B cell (primary cell): ENCODE data around the gene RNF157. TPM values are rescaled to one million over a fixed set of nuclear protein-coding genes. Genes with fewer than 3 reads are reported as not detected.

Experiments
- ATAC-seq: fragments of 200-7000 bp; cut with Tn5 transposase; one replicate; pipeline ENCODE4 v1.10.0; 2021; ENCODE audit warnings: low read depth, mild to moderate bottlenecking, moderate number of reproducible peaks, moderate library complexity
- CTCF ChIA-PET: fragments of 350-600 bp; sonication (Branson Sonifier 250); formaldehyde crosslinking; loops from one replicate; lab custom pipeline; 2021; ENCODE audit warnings: antibody characterized with exemption, inconsistent platforms; lab: Charles Lee
- POLR2A ChIA-PET: fragments of 350-600 bp; sonication (Branson Sonifier 250); formaldehyde crosslinking; loops from one replicate; lab custom pipeline; 2021; ENCODE audit warnings: antibody characterized with exemption; lab: Charles Lee
- DNase-seq: peaks from one replicate; pipeline ENCODE4 v3.0.0; 2013
- H2AFZ ChIP-seq: 2 replicates; pipeline ENCODE4 v1.6.1; 2012; ENCODE audit warnings: mild to moderate bottlenecking, low read depth, low read length; ENCODE audit not compliant: insufficient read depth, poor library complexity, severe bottlenecking
- H3K27ac ChIP-seq, 2 donors: 1 replicate in 1 of 2; 2 replicates in 1 of 2; pipeline ENCODE4 v1.5.1; 2012 to 2013; ENCODE audit warnings: low read length in 2 of 2, mild to moderate bottlenecking in 2 of 2, moderate library complexity in 1 of 2
- H3K27me3 ChIP-seq, 4 experiments: fragments of 200-600 bp in 1 of 4; sonication (generic) in 1 of 4; replicated peaks in 1 of 4; 1 replicate in 2 of 4; 2 replicates in 2 of 4; pipeline versions ENCODE4 v1.6.1 to v1.7.0; 2013 to 2016; ENCODE audit warnings: low read length in 3 of 4, mild to moderate bottlenecking in 2 of 4, mixed read lengths in 1 of 4, moderate library complexity in 1 of 4; ENCODE audit not compliant: insufficient read depth in 4 of 4, control insufficient read depth in 3 of 4; ENCODE audit errors: control extremely low read depth in 1 of 4
- H3K36me3 ChIP-seq, 2 experiments: replicated peaks in 1 of 2; 1 replicate in 1 of 2; 2 replicates in 1 of 2; pipeline versions ENCODE4 v1.6.1 to v1.7.1; 2013; ENCODE audit warnings: low read length in 1 of 2; ENCODE audit not compliant: insufficient read depth in 2 of 2, control insufficient read depth in 1 of 2; ENCODE audit errors: control extremely low read depth in 1 of 2, extremely low read depth in 1 of 2
- H3K4me1 ChIP-seq, 2 donors: fragments of 200-600 bp in 1 of 2; sonication (generic) in 1 of 2; 1 replicate in 1 of 2; 2 replicates in 1 of 2; pipeline versions ENCODE4 v1.5.1 to v1.6.1; 2013 to 2017; ENCODE audit warnings: low read length in 2 of 2; ENCODE audit not compliant: control insufficient read depth in 2 of 2, insufficient read depth in 2 of 2
- H3K4me2 ChIP-seq: replicated peaks from 2 replicates; pipeline ENCODE3; 2012; ENCODE audit warnings: mild to moderate bottlenecking, low read depth, low read length; ENCODE audit not compliant: poor library complexity, severe bottlenecking
- H3K4me3 ChIP-seq, 5 experiments: fragments of 200-600 bp in 1 of 5; sonication (generic) in 1 of 5; 1 replicate in 3 of 5; 2 replicates in 2 of 5; pipeline versions ENCODE4 v1.5.1 to v1.7.0; 2011 to 2016; ENCODE audit warnings: low read length in 4 of 5, mild to moderate bottlenecking in 4 of 5, low read depth in 2 of 5, control low read depth in 1 of 5, moderate library complexity in 1 of 5; ENCODE audit not compliant: insufficient read depth in 1 of 5; ENCODE audit errors: control extremely low read depth in 1 of 5, extremely low read depth in 1 of 5
- H3K79me2 ChIP-seq: fragments of 200-600 bp; sonication (generic); one replicate; pipeline ENCODE4 v1.6.0; 2016; ENCODE audit warnings: low read length; ENCODE audit not compliant: control insufficient read depth, insufficient read depth
- H3K9ac ChIP-seq: fragments of 200-600 bp; sonication (generic); 2 replicates; pipeline ENCODE4 v1.6.1; 2017; ENCODE audit warnings: mild to moderate bottlenecking, low read length, moderate library complexity
- H3K9me3 ChIP-seq, 3 donors: one replicate each; pipeline versions ENCODE4 v1.6.1 to v1.7.1; 2013; ENCODE audit warnings: low read length in 2 of 3; ENCODE audit not compliant: control insufficient read depth in 2 of 3, insufficient read depth in 1 of 3; ENCODE audit errors: control extremely low read depth in 1 of 3
- H4K20me1 ChIP-seq: 2 replicates; pipeline ENCODE4 v1.6.0; 2012; ENCODE audit warnings: mild to moderate bottlenecking, low read length; ENCODE audit not compliant: insufficient read depth, control insufficient read depth, poor library complexity, severe bottlenecking
- H3K27ac Mint-ChIP-seq: one replicate; pipeline ENCODE4 v1.8.0; 2021; ENCODE audit warnings: mixed read lengths
- H3K27me3 Mint-ChIP-seq: one replicate; pipeline ENCODE4 v1.8.0; 2021; ENCODE audit warnings: mixed read lengths
- H3K4me1 Mint-ChIP-seq: one replicate; pipeline ENCODE4 v1.8.0; 2021; ENCODE audit warnings: mixed read lengths
- H3K4me3 Mint-ChIP-seq: one replicate; pipeline ENCODE4 v1.8.0; 2021; ENCODE audit warnings: mixed read lengths
- H3K9me3 Mint-ChIP-seq: one replicate; pipeline ENCODE4 v1.8.0; 2022; ENCODE audit warnings: mixed read lengths; ENCODE audit not compliant: insufficient read depth
- CTCF ChIP-seq: fragments of 200-600 bp; IDR thresholded peaks from one replicate; pipeline ENCODE4 v1.8.0; 2022; ENCODE audit warnings: antibody characterized with exemption, mild to moderate bottlenecking
- EZH2 ChIP-seq: IDR thresholded peaks from 2 replicates; pipeline ENCODE4 v1.6.1; 2012; ENCODE audit warnings: borderline replicate concordance, low read depth, mild to moderate bottlenecking, moderate library complexity, low read length; ENCODE audit not compliant: insufficient read depth, poor library complexity, severe bottlenecking
- WGBS: methylation state at CpG from one replicate; pipeline ENCODE4 v1.1.5; 2013; ENCODE audit warnings: missing lambda C conversion rate; ENCODE audit not compliant: insufficient coverage; 5-methylcytosine and 5-hydroxymethylcytosine counted together
- intact Hi-C: fragments of 100-400 bp; cut with micrococcal nuclease; formaldehyde crosslinking; loops from one replicate; pipeline ENCODE4 v1.10.0; 2022
- polyA plus RNA-seq: library from polyadenylated mRNA; depleted of rRNA; stranded (reverse); fragments of >200 nt; gene quantifications from 2 replicates; pipeline ENCODE4 v1.2.3, GENCODE V29; 2012
- total RNA-seq, 2 donors: library from RNA; stranded (reverse); fragments of 120-200 nt in 1 of 2; gene quantifications; 1 replicate in 1 of 2; 2 replicates in 1 of 2; pipeline versions ENCODE4 v1.2.3 to v1.2.4, GENCODE V29; 2013 to 2022

RNF157 gene
- total and polyA plus RNA-seq, 2 donors (not counting 1 experiment from before 2014, with no cell fraction given): 0.54 to 1.2 TPM

- peaks cover 16% of the 10 kb centered on the region for H3K4me1 Mint-ChIP-seq
Observed at GRCh38 chr17:76123749-76124581, 116.3 kb downstream of the RNF157 start.

More at GRCh38 chr17:76123749-76124581, 116.3 kb downstream of the RNF157 start:
- no peaks in the 10 kb centered on the region for H3K9me3 ChIP-seq
- ATAC-seq: no peak
- intact Hi-C loops: no loop called here
- H3K4me2 ChIP-seq: no peak overlapping the region
- H4K20me1 ChIP-seq: no peaks in the 10 kb centered on the region
- Mint-ChIP-seq H3K4me3 (no peak overlapping the region), H3K9me3 (no peaks in the 10 kb centered on the region), H3K27ac (no peak overlapping the region), H3K27me3 (peaks cover 2% of the 10 kb centered on the region)
- H3K36me3 ChIP-seq: no peaks in the 10 kb centered on the region
- H2AFZ ChIP-seq: no peak overlapping the region
- DNase-seq: peak; percentile 24
- peaks cover 18 to 21% of the 10 kb centered on the region in 2 donors for H3K4me1 ChIP-seq
- peaks cover 0 to 6% (median 0%) of the 10 kb centered on the region in 4 experiments for H3K27me3 ChIP-seq
- 75% methylated on average over 9 of the region's 9 CpGs for WGBS
- no peak overlapping the region for H3K9ac ChIP-seq
- no peak for TF ChIP-seq CTCF
- no peak for TF ChIP-seq EZH2
- ChIA-PET CTCF (interaction anchor here (0.6 to 16.8 kb wide), 11 partner anchors 16 to 178 kb away, joined by 3 to 435 read pairs (median 3); partner anchors contain the start of gene FOXJ1), POLR2A (interaction anchor here (1.8 kb wide), 1 partner anchor 150 kb away, joined by 5 read pairs; no protein-coding TSS in a partner anchor)
- H3K79me2 ChIP-seq: no peaks in the 10 kb centered on the region
- H3K27ac ChIP-seq: no peak overlapping the region
- no peak overlapping the region for H3K4me3 ChIP-seq
